GM04503 (cell line): Measurements from ENCODE around the gene NBPF20.
"Not testable (repeated sequence)": the region's sequence is repeated elsewhere in the genome, so short reads cannot be mapped to it uniquely, and the experiment has no call there.

Experiments
- DNase-seq: peaks from one replicate; pipeline ENCODE4 v3.0.0-alpha.2; 2012; ENCODE audit warnings: low read depth

The NBPF20 gene, protein sequence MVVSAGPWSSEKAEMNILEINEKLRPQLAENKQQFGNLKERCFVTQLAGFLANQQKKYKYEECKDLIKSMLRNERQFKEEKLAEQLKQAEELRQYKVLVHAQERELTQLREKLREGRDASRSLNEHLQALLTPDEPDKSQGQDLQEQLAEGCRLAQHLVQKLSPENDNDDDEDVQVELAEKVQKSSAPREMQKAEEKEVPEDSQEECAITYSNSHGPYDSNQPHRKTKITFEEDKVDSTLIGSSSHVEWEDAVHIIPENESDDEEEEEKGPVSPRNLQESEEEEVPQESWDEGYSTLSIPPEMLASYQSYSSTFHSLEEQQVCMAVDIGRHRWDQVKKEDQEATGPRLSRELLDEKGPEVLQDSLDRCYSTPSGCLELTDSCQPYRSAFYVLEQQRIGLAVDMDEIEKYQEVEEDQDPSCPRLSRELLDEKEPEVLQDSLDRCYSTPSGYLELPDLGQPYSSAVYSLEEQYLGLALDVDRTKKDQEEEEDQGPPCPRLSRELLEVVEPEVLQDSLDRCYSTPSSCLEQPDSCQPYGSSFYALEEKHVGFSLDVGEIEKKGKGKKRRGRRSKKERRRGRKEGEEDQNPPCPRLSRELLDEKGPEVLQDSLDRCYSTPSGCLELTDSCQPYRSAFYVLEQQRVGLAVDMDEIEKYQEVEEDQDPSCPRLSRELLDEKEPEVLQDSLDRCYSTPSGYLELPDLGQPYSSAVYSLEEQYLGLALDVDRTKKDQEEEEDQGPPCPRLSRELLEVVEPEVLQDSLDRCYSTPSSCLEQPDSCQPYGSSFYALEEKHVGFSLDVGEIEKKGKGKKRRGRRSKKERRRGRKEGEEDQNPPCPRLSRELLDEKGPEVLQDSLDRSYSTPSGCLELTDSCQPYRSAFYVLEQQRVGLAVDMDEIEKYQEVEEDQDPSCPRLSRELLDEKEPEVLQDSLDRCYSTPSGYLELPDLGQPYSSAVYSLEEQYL (N-terminal part only)

DNA sequence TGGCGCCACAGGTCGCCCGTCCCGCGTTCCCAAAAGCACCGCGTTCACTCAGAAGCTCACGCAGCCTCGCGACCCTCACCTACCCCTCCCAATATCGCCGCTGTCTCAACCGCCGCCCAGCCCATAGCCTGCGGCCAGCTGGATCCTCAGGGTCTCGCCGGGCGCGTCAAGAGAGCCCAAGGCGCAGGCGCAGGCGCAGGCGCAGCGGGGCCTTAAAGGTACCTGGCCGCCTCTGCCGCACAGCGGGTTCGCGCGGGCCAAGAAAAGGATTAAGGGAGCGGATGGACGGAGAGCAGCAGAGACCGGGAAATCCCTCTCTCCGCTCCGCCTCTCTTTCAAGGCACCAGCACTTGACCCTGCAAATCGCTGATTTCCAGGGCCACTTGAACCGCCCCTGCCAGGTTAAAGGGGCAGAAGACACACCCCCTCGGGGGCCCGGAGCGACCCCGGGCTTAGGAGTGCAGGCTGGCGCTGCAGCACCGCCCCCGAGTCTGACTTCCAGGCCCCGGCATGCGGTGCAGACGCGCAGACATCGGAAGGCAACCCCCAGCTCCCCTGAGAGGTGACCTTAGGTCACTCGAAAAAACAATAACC is at the start of gene NBPF20:
Gene NBPF20 (minus strand): TSS at position 168 of the 594 bp plus-strand sequence. CDS start 20,331 bp downstream, outside the sequence.
- DNase-seq: peak; percentile 6

- not testable (repeated sequence) for DNase-seq
Measured at GRCh38 chr1:145474837-145475368, 49.5 kb upstream of the NBPF20 start.

- DNase-seq: not testable (repeated sequence)
Measured at GRCh38 chr1:145472731-145473130, 47.3 kb upstream of the NBPF20 start.

DNA sequence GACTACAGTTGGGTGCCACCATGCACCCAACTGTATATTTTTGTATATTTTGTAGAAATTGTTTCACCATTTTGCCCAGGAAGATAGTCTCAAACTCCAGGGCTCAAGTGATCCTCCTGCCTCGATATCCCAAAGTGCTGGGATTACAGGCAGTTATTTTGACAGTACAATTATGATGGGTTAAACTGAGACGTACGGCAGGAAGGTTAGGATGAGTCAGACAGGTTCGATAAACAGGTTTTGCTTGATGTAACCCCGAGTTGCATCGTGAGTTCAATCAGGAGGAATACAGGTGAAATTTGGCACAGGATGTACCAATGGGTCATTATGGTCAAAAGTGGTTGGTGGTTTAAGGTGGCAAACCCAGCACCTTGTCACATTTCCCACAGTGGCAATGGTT is 46.0 kb upstream of the NBPF20 start:
- not testable (repeated sequence) for DNase-seq

GRCh38 chr1:145465405-145466144 is 40.2 kb upstream of the NBPF20 start:
- peak; percentile 73 for DNase-seq

GRCh38 chr1:145464708-145465336 is 39.4 kb upstream of the NBPF20 start:
- not testable (repeated sequence) for DNase-seq

DNA sequence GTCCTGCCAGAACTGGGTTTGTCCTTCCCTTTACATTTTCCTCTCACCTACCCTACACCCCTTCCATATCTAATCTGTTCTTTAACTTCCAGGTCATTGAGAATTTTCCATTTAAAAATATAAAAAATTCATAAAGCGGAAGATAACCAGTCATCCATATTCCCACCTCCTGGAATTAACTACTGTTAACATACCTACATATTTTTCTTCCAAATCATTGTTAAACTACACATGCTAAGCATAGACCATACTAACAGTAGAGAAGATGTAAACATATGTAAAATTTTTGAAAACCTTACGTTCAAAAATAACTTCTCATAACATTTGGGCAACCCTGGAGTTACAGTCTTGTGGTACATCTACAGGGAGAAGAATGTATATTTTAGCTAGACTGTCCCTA is 38.6 kb upstream of the NBPF20 start:
- not testable (repeated sequence) for DNase-seq

- DNase-seq: not testable (repeated sequence)
Measured at GRCh38 chr1:145460684-145461083, 35.3 kb upstream of the NBPF20 start.

- DNase-seq: not testable (repeated sequence)
Measured at GRCh38 chr1:145460048-145460447, 34.6 kb upstream of the NBPF20 start.

DNA sequence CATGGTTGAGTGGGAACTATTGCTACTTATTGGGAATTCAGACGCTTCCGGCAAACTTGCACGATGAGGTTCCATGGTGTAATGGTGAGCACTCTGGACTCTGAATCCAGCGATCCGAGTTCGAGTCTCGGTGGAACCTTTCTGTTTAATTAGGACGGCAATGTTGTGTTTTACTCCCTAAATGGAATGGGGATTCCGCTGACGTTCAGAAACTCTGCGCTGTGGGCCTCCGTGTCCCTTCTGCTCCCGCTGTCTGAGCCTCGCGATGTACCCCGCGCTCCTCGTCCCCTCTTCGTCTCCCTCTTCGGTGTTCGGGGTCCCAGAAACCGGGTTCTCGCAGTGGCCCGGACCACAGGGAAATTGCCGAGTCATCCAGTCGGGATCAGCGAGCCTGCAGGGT is 34.2 kb upstream of the NBPF20 start:
- not testable (repeated sequence) for DNase-seq

DNA sequence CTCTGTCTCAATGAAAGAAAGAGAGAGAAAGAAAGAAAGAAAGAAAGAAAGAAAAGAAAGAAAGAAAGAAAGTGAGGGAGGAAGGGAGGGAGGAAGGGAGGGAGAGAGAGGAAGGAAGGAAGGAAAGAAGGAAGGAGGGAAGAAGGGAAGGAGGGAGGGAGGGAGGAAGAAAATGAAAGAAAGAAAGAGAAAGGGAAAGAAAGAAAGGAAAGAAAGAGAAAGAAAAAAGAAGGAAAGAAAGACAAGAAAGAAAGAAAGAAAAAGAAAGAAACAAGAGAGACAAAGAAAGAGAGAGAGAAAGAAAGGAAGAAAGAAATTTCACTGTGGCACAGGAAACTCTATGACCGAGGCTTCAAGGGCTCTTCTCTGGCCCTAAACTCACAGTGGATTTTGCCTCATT is 33.7 kb upstream of the NBPF20 start:
- not testable (repeated sequence) for DNase-seq

GRCh38 chr1:145454824-145455177 is 29.4 kb upstream of the NBPF20 start:
- not testable (repeated sequence) for DNase-seq

DNA sequence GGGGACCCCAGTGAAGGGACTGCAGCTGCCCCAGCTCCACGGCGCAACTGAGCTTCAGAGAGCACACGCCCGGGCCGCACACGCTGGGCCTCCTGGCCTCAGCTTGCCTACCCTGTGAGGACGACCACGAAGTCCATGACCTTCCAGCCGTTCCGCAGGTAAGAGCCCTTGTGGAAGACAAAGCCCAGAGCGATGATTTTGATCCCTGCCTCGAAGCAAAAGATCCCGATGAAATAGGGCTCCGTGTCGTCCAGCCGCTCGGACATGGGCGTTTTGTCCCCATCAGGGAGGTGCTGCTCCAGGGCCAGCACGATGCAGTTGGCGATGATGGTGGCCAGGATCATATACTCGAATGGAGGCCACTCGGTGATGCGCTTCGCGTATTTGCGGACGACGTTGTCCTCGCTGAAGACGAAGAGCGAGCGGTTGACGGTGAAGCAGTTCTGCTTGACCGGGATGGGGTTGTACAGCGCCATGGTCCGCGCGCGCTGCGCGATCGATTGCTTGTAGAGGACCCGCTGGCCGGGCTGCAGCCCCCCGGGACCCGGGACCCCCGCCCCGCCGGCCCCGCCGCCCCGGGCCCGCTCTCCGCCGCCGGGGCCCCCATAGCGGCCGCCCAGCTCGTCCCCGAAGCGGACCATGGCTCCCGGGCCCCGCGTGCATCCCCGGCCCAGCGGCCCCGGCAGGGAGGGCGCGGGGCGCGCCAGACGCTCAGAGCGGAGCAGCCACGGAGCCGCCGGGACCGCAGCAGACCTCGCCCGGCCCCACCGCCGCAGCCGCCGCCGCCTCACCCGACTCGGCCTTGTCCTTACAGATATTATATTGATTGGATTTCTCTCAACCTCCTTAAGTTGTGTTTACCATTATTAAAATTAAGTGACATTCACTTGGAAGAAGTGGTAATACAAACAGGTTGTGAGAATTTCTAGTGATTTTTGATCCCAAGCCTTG is 28.7 kb upstream of the NBPF20 start:
- DNase-seq: not testable (repeated sequence)

DNA sequence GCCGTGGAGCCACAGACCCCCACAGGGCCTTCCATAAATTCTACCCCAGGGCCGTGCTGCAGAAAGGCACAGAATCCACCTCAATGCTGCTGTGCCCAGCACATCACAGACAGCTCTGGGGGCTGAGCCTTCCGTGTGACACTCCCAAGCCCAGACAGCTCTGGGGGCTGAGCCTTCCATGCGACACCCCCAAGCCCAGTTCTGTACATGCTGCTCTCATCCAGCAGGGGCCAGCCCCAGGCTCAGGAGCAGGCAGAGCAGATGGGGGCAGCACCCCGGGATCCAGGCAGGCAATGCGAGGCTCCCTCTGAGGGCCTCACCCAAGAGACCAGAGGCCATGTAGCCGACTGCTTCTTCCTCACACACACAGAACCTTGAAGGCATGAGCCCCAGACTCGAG is 27.1 kb upstream of the NBPF20 start:
- not testable (repeated sequence) for DNase-seq

DNA sequence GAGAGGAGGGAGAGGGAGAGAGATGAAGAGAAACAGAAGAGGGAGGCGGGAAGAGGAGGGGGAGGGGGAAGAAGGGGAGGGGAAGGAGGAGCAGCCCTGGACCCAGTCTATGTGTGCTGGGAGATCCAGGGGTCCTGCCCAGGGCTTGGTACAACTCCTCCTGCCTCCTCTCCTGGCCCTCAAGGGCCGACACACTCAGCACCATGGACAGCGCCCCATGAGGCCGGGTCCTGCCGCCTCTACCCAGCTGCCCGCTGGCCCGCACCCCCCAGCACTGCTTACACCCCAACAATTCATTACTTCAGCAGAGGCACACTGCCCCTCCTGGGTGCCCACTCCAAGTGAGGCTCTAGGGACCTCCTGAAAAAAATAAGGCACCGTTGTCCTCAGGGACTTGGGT is 26.5 kb upstream of the NBPF20 start:
- not testable (repeated sequence) for DNase-seq

DNA sequence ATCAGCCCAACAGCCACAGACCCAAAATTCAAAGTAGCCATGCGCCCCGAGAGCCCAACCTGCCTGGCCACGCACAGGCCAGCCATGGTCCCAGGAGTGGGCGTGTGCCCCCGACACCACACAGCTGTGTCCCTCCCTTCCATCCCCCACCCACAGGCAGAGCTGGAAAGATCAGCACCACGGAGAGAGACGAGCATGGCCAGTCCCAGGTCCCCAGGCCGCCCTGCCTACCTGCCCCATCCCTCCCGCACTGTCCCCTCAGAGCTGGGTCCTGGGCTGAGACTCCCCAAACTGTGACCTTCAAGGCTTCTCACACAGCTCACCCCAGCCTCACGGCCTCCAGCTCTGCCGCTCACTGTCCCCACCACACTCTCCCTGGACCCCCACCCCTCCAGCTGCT is 19.8 kb upstream of the NBPF20 start:
- DNase-seq: not testable (repeated sequence)

- DNase-seq: not testable (repeated sequence)
Measured at GRCh38 chr1:145442340-145442739, 16.9 kb upstream of the NBPF20 start.

DNA sequence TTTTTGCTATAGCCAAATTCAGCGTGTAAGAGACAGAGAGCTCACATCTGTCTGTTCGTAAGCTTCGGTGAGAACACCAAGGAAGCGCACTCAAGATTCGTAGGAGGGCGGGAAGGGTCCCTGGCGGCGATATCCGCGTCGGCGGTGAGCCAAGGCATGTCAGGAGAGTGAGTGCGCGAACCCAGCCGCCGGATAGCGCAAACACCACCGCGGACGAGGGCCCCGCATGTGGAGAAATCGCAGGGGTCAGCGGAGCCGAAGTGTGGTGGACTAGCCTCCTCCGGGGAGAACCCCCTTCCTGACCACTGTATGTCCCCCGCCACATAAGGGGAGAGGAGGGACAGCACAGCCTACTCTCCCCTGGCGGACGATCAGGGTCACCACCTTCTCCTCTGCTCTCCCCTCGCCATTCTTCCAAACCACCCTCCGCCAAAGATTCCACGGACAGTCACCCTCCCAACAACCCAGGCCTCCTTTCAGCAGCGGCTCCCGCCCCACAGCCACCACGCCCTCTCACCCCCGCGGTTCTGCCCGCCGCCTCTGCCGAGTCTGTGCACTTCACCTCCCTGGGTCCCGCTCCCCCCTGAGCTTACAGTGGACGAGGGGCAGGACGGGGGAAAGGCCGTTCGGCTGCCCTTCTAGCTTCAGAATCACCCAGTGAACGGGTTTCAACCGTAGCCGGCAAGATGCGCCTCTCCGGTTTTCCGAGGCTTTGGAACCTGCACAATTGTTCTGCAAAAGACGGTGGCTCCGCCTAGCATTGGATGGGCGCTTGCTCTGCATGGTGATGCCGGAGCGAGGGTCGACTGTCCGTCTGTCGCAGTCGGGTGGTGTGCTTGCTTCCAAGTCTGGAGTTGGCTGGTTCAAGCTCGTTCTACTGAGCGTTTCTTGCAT is 6.2 kb upstream of the NBPF20 start:
- not testable (repeated sequence) for DNase-seq

DNA sequence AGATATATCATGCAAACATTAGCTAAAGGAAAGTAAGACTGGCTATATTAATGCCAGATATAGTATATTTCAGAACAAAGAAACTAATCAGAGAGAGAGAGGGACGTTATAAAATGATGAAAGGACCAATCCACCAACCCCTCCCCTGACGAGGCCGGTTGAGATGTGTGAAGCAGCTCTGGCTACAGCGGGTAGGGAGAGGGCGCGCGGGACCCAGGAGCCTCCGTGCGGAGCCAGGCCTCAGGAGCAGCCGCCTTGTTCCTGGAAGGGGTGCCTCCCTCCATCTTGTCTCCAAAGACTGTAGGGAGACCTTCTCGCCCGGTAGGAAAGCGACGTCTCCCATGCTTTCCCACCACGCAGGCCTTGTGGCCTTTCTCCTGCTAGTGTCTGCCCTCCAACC is 5.4 kb upstream of the NBPF20 start:
- DNase-seq: not testable (repeated sequence)
